ENCODE measurements around the gene SHISA4. TPM values are rescaled to one million over a fixed set of nuclear protein-coding genes. Genes with fewer than 3 reads are reported as not detected.

The SHISA4 gene
- total and polyA plus RNA-seq, 2 donors (not counting 3 experiments of a cell fraction or from before 2014, with no cell fraction given): 25.6 to 78.2 TPM

DNA sequence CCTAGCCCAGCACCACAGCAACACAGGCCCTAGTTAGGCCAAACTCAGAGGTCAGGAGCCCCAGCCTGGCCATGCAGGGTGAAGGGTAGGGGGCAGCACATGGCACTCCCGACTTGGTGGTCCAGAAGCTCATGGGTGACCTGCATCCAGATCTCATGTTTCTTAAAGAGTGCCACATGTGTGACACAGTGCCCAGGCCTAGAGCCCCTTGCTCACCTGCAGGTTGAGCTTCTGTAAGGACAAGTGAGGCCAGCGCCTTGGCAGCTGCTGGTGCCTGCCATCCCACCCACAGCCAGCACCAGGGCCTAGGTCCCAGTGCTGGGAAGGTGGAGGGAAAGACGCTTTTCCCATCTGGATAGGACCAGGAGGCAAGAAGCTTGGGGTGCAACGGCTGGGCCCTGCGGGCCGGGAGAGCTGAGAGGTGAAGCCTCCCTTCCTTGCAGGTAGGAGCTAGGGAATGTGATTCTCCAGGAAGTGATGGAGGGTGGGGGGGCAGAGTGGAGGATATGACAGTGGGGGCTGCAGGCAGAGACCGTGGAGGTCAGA, 6.5 kb downstream of the SHISA4 start:
- Histone ChIP-seq H3K36me3 (ENCODE audit: control insufficient read depth in 2 of 2, extremely low read depth in 1 of 2, insufficient read depth in 2 of 2, low read length in 2 of 2) (no peaks in the 10 kb centered on the region), H3K4me3 (replicated peaks in 1 of 3; ENCODE audit: insufficient read depth in 1 of 3, low read depth in 1 of 3, low read length in 3 of 3) (no peak overlapping the region), H2AFZ (ENCODE audit: low read depth, low read length) (no peak overlapping the region), H3K9me1 (replicated peaks; ENCODE audit: control insufficient read depth, extremely low read depth, insufficient read depth, low read length) (no peaks in the 10 kb centered on the region), H3K9ac (replicated peaks; ENCODE audit: extremely low read depth, insufficient read depth, low read length) (no peak overlapping the region), H3K9me3 (replicated peaks; ENCODE audit: control insufficient read depth, insufficient read depth, low read length) (no peaks in the 10 kb centered on the region), H3K4me1 (ENCODE audit: control insufficient read depth, extremely low read depth, insufficient read depth, low read length) (peaks cover 4% of the 10 kb centered on the region), H4K20me1 (replicated peaks; ENCODE audit: control insufficient read depth, extremely low read depth, insufficient read depth, low read length) (no peaks in the 10 kb centered on the region), H3K79me2 (ENCODE audit: control insufficient read depth, insufficient read depth, low read length) (no peaks in the 10 kb centered on the region), H3K27ac (ENCODE audit: insufficient read depth, low read depth, low read length) (no peak overlapping the region), H3K4me2 (ENCODE audit: insufficient read depth, low read length) (no peak overlapping the region), H3K27me3 (ENCODE audit: control insufficient read depth in 2 of 2, insufficient read depth in 2 of 2, low read length in 2 of 2) (no peaks in the 10 kb centered on the region)
- ChIA-PET CTCF (interaction anchor here (0.6 to 10.8 kb wide), 34 partner anchors 9 to 240 kb away, joined by 3 to 577 read pairs (median 6); partner anchors contain the start of genes IPO9, LMOD1, RNPEP and TIMM17A), POLR2A (interaction anchor here (0.6 to 1.8 kb wide), 4 partner anchors 9 to 78 kb away, joined by 3 to 6 read pairs (median 4); no protein-coding TSS in a partner anchor)
- DNase-seq (ENCODE audit: low read depth, low spot score): no peak
- BruUV-seq (replicated peaks): no TSS peak
- intact Hi-C loops (cut with micrococcal nuclease): no loop called here
- no peak for TF ChIP-seq JUN (IDR thresholded peaks at IDR 0.05; ENCODE audit: borderline replicate concordance, insufficient read depth, insufficient read length, low read depth)
- TF ChIP-seq POLR2A (IDR thresholded peaks at IDR 0.05; ENCODE audit: low read depth, low read length): no peak
- no peak for TF ChIP-seq POLR2AphosphoS5 (IDR thresholded peaks at IDR 0.05; ENCODE audit: insufficient read depth, low read depth, low read length)
- TF ChIP-seq, protein P1, sequence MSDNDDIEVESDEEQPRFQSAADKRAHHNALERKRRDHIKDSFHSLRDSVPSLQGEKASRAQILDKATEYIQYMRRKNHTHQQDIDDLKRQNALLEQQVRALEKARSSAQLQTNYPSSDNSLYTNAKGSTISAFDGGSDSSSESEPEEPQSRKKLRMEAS (IDR thresholded peaks at IDR 0.05; ENCODE audit: insufficient read depth, insufficient read length): no peak
- dilution Hi-C loops (cut with MboI; ENCODE audit: extremely low pct_ligation_motif_present, low sequenced_read_pairs): no loop called here
- FAIRE-seq: no peak

DNA sequence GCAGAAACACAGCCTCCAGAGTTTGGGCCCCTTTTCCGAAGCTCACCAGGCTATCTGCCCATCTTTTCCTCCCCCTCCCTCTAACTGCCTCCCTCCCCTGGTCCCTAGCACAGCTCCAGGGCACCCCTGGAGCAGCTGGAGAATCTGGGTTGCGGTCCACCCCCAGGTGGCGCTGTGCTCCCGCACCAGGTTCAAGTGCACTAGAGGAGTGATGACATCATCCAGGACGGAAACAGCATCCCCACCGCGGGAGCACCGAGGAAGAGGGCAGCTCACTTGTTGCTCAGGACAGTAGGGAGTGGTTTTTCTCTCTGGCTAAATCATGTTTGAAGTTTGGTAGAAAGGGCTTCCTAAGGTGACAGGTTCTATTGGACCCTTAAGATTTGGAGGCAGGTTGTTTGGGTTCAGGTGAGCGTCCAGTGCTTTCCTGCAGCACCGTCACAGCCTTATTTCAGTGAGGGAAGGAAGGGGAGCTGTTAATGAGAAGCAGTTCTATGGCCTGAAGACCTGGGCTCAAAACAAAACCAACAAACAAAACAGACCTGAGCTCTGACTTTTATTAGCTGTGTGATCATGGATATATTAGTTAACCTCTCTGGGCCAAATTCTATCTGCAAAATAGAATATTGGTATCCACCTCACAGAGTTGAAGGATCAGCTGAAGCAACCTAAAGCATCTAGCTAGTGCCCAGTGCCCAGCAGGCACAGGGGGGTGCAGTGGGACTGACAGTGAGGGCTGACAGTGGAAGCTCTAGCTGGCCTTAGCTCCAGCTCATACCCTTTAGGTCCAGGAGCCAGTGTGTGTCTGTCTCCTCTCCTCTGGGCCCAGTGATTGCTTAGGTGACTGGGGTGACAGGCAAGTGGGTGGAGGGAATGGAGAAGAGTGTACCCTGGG, 7.5 kb downstream of the SHISA4 start:
- CTCF ChIA-PET: interaction anchor here (0.6 to 10.8 kb wide), 34 partner anchors 8 to 239 kb away, joined by 3 to 577 read pairs (median 6); partner anchors contain the start of genes IPO9, LMOD1, RNPEP and TIMM17A
- TF ChIP-seq GATA2 (IDR thresholded peaks at IDR 0.05; ENCODE audit: insufficient read depth, insufficient read length, low read depth, low read length): no peak
- peak; percentile 23 for TF ChIP-seq POLR2AphosphoS5 (IDR thresholded peaks at IDR 0.05; ENCODE audit: insufficient read depth, low read depth, low read length)
- no peak for TF ChIP-seq EZH2 (IDR thresholded peaks at IDR 0.05; ENCODE audit: borderline replicate concordance, low read depth, low read length, severe bottlenecking)
- TF ChIP-seq FOS (IDR thresholded peaks at IDR 0.05; ENCODE audit: borderline replicate concordance, insufficient read depth, low read length): peak; percentile 57
- TF ChIP-seq MYC (IDR thresholded peaks at IDR 0.05; ENCODE audit: low read depth, low read length): no peak
- TF ChIP-seq JUN (IDR thresholded peaks at IDR 0.05; ENCODE audit: borderline replicate concordance, insufficient read depth, insufficient read length, low read depth): peak; percentile 85
- TF ChIP-seq, protein P2, sequence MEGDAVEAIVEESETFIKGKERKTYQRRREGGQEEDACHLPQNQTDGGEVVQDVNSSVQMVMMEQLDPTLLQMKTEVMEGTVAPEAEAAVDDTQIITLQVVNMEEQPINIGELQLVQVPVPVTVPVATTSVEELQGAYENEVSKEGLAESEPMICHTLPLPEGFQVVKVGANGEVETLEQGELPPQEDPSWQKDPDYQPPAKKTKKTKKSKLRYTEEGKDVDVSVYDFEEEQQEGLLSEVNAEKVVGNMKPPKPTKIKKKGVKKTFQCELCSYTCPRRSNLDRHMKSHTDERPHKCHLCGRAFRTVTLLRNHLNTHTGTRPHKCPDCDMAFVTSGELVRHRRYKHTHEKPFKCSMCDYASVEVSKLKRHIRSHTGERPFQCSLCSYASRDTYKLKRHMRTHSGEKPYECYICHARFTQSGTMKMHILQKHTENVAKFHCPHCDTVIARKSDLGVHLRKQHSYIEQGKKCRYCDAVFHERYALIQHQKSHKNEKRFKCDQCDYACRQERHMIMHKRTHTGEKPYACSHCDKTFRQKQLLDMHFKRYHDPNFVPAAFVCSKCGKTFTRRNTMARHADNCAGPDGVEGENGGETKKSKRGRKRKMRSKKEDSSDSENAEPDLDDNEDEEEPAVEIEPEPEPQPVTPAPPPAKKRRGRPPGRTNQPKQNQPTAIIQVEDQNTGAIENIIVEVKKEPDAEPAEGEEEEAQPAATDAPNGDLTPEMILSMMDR (IDR thresholded peaks at IDR 0.05; ENCODE audit: extremely low read depth in 1 of 2, insufficient read depth in 1 of 2, low read depth in 1 of 2, low read length in 2 of 2): peak; percentile 94 to 96
- TF ChIP-seq, protein P1 (IDR thresholded peaks at IDR 0.05; ENCODE audit: insufficient read depth, insufficient read length): no peak
- TF ChIP-seq POLR2A (IDR thresholded peaks at IDR 0.05; ENCODE audit: low read depth, low read length): no peak
- H3K27ac ChIP-seq (ENCODE audit: insufficient read depth, low read depth, low read length): no peak overlapping the region
- H3K4me1 ChIP-seq (ENCODE audit: control insufficient read depth, extremely low read depth, insufficient read depth, low read length): peaks cover 4% of the 10 kb centered on the region
- DNase-seq (ENCODE audit: low read depth, low spot score) (peak; percentile 85), FAIRE-seq (peak; percentile 99)
- dilution Hi-C loops (cut with MboI; ENCODE audit: extremely low pct_ligation_motif_present, low sequenced_read_pairs) (no loop called here), intact Hi-C loops (cut with micrococcal nuclease) (loop anchor here (1.0 to 2.0 kb wide), 7 partner anchors 8 to 223 kb away; partner anchors contain the start of genes LMOD1 and TIMM17A)
- H4K20me1 ChIP-seq (replicated peaks; ENCODE audit: control insufficient read depth, extremely low read depth, insufficient read depth, low read length): no peaks in the 10 kb centered on the region
- H3K4me2 ChIP-seq (ENCODE audit: insufficient read depth, low read length): peak overlapping the region; percentile 28
- H3K79me2 ChIP-seq (ENCODE audit: control insufficient read depth, insufficient read depth, low read length): no peaks in the 10 kb centered on the region
- no peak overlapping the region for H3K9ac ChIP-seq (replicated peaks; ENCODE audit: extremely low read depth, insufficient read depth, low read length)
- no peaks in the 10 kb centered on the region for H3K9me1 ChIP-seq (replicated peaks; ENCODE audit: control insufficient read depth, extremely low read depth, insufficient read depth, low read length)
- no peaks in the 10 kb centered on the region for H3K27me3 ChIP-seq (ENCODE audit: control insufficient read depth in 2 of 2, insufficient read depth in 2 of 2, low read length in 2 of 2)
- POLR2A ChIA-PET: interaction anchor here (0.6 to 1.8 kb wide), 5 partner anchors 8 to 78 kb away, joined by 3 to 6 read pairs (median 4); no protein-coding TSS in a partner anchor
- BruUV-seq (replicated peaks): no TSS peak
- H3K36me3 ChIP-seq (ENCODE audit: control insufficient read depth in 2 of 2, extremely low read depth in 1 of 2, insufficient read depth in 2 of 2, low read length in 2 of 2): no peaks in the 10 kb centered on the region
- peak overlapping the region; percentile 55 for H2AFZ ChIP-seq (ENCODE audit: low read depth, low read length)
- H3K9me3 ChIP-seq (replicated peaks; ENCODE audit: control insufficient read depth, insufficient read depth, low read length): no peaks in the 10 kb centered on the region
- H3K4me3 ChIP-seq (replicated peaks in 1 of 3; ENCODE audit: insufficient read depth in 1 of 3, low read depth in 1 of 3, low read length in 3 of 3): no peak overlapping the region
